GM20000 (cell line): ENCODE results near the gene UCHL5.

Source experiments
- DNase-seq: peaks from one replicate; pipeline ENCODE4 v3.0.0; 2012; ENCODE audit warnings: low spot score
- CTCF ChIP-seq: IDR thresholded peaks from 2 replicates; pipeline ENCODE4 v1.5.1; 2012; ENCODE audit warnings: mild to moderate bottlenecking, control low read depth; ENCODE audit errors: extremely low read depth, missing control alignments

UCHL5 gene

GRCh38 chr1:192974701-192975100 lies 84.5 kb downstream of the UCHL5 start:
- DNase-seq: no peak
- TF ChIP-seq CTCF: no peak

GRCh38 chr1:192973988-192974387 lies 85.2 kb downstream of the UCHL5 start:
- DNase-seq: no peak
- no peak for TF ChIP-seq CTCF

- no peak for DNase-seq
Measured at GRCh38 chr1:192973202-192973601, 86.0 kb downstream of the UCHL5 start.

GRCh38 chr1:192969091-192969490 lies 90.1 kb downstream of the UCHL5 start:
- no peak for DNase-seq

More at GRCh38 chr1:192973202-192973601, 86.0 kb downstream of the UCHL5 start:
- no peak for TF ChIP-seq CTCF

GRCh38 chr1:192968323-192968722 lies 90.8 kb downstream of the UCHL5 start:
- DNase-seq: no peak
- TF ChIP-seq CTCF: no peak

More at GRCh38 chr1:192969091-192969490, 90.1 kb downstream of the UCHL5 start:
- no peak for TF ChIP-seq CTCF

- no peak for DNase-seq
- no peak for TF ChIP-seq CTCF
Measured at GRCh38 chr1:192967901-192968300, 91.3 kb downstream of the UCHL5 start.

- TF ChIP-seq CTCF: no peak
- no peak for DNase-seq
Measured at GRCh38 chr1:192967211-192967877, 91.8 kb downstream of the UCHL5 start.
